IPS DF 6.9 (cell line): Measurements from ENCODE around the gene CD244.
"Not testable (repeated sequence)": the region's sequence is repeated elsewhere in the genome, so short reads cannot be mapped to it uniquely, and the experiment has no call there.

Source experiments
- DNase-seq: peaks from one replicate; pipeline ENCODE4 v3.0.0-alpha.2; 2013; ENCODE audit warnings: low read depth, low spot score
- H3K27ac ChIP-seq: one replicate; pipeline ENCODE4 v1.5.1; 2013; ENCODE audit warnings: low read length, control low read depth
- H3K27me3 ChIP-seq: 2 replicates; pipeline ENCODE4 v1.6.1; 2013; ENCODE audit warnings: mild to moderate bottlenecking, low read length; ENCODE audit not compliant: control insufficient read depth, insufficient read depth
- H3K36me3 ChIP-seq: 2 replicates; pipeline ENCODE4 v1.6.1; 2013; ENCODE audit warnings: low read length; ENCODE audit not compliant: control insufficient read depth, insufficient read depth
- H3K4me1 ChIP-seq: 2 replicates; pipeline ENCODE4 v1.6.1; 2013; ENCODE audit warnings: low read length; ENCODE audit not compliant: control insufficient read depth, insufficient read depth
- H3K4me3 ChIP-seq: 2 replicates; pipeline ENCODE4 v1.5.1; 2013; ENCODE audit warnings: mild to moderate bottlenecking, low read length
- H3K9me3 ChIP-seq: 2 replicates; pipeline ENCODE4 v1.6.1; 2013; ENCODE audit warnings: low read length, inconsistent platforms; ENCODE audit not compliant: control insufficient read depth, insufficient read depth
- WGBS: extraction: QIAGEN DNeasy Blood & Tissue Kit; methylation state at CpG from one replicate; pipeline ENCODE4 v1.1.7; 2013; ENCODE audit warnings: mixed read lengths, missing lambda C conversion rate; ENCODE audit not compliant: insufficient read length, insufficient coverage; 5-methylcytosine and 5-hydroxymethylcytosine counted together

Gene CD244

GRCh38 chr1:160782988-160783765, 79.5 kb downstream of the CD244 start:
- no CpG with 5 or more reads among the region's 25 CpGs for WGBS
- H3K27ac ChIP-seq, H3K36me3 ChIP-seq, H3K4me1 ChIP-seq, H3K27me3 ChIP-seq, DNase-seq, H3K9me3 ChIP-seq, H3K4me3 ChIP-seq: not testable (repeated sequence)

- no peaks in the 10 kb centered on the region for H3K27me3 ChIP-seq
- WGBS: no CpG with 5 or more reads among the region's 9 CpGs
- no peaks in the 10 kb centered on the region for H3K4me1 ChIP-seq
- DNase-seq: no peak
- H3K4me3 ChIP-seq: no peak overlapping the region
- no peaks in the 10 kb centered on the region for H3K9me3 ChIP-seq
- no peaks in the 10 kb centered on the region for H3K36me3 ChIP-seq
- no peak overlapping the region for H3K27ac ChIP-seq
Measured at GRCh38 chr1:160781914-160782689, 80.6 kb downstream of the CD244 start.

- no peak for DNase-seq
- H3K27ac ChIP-seq: no peak overlapping the region
- no peaks in the 10 kb centered on the region for H3K27me3 ChIP-seq
- no CpG with 5 or more reads among the region's 8 CpGs for WGBS
- no peaks in the 10 kb centered on the region for H3K4me1 ChIP-seq
- H3K36me3 ChIP-seq: no peaks in the 10 kb centered on the region
- H3K9me3 ChIP-seq: no peaks in the 10 kb centered on the region
- no peak overlapping the region for H3K4me3 ChIP-seq
Measured at GRCh38 chr1:160781186-160781766, 81.4 kb downstream of the CD244 start.

- no peaks in the 10 kb centered on the region for H3K4me1 ChIP-seq
- H3K27me3 ChIP-seq: no peaks in the 10 kb centered on the region
- no peak overlapping the region for H3K27ac ChIP-seq
- H3K36me3 ChIP-seq: no peaks in the 10 kb centered on the region
- no peak for DNase-seq
- no peak overlapping the region for H3K4me3 ChIP-seq
- WGBS: no CpG with 5 or more reads among the region's 2 CpGs
- H3K9me3 ChIP-seq: no peaks in the 10 kb centered on the region
Measured at GRCh38 chr1:160780398-160780755, 82.3 kb downstream of the CD244 start.
